Right atrium auricular region (tissue), 2 donors: Measurements from ENCODE around the gene DOCK1. TPM values are rescaled to one million over a fixed set of nuclear protein-coding genes. Genes with fewer than 3 reads are reported as not detected.
"Not testable (repeated sequence)": the region's sequence is repeated elsewhere in the genome, so short reads cannot be mapped to it uniquely, and the experiment has no call there.

Source experiments
- DNase-seq: peaks from one replicate; pipeline ENCODE4 v3.0.0-alpha.2; 2019; ENCODE audit warnings: low spot score
- H3K27ac ChIP-seq, 2 donors: fragments of 200-600 bp; sonication (generic); 1 replicate in 1 of 2; 2 replicates in 1 of 2; pipeline ENCODE4 v1.5.1; 2016 to 2019
- H3K27me3 ChIP-seq, 2 donors: fragments of 200-600 bp; sonication (generic); one replicate each; pipeline versions ENCODE4 v1.5.1 to v1.6.0; 2017 to 2019
- H3K36me3 ChIP-seq: fragments of 200-600 bp; sonication (generic); one replicate; pipeline ENCODE4 v1.5.1; 2016
- H3K4me1 ChIP-seq, 2 donors: fragments of 200-600 bp; sonication (generic); one replicate each; pipeline versions ENCODE4 v1.5.1 to v1.6.0; 2017 to 2019
- H3K4me3 ChIP-seq, 2 donors: fragments of 200-600 bp; sonication (generic); 1 replicate in 1 of 2; 2 replicates in 1 of 2; pipeline ENCODE4 v1.5.1; 2017 to 2019; ENCODE audit warnings: mild to moderate bottlenecking in 1 of 2, moderate library complexity in 1 of 2
- H3K9me3 ChIP-seq, 2 donors: fragments of 200-600 bp; sonication (generic); one replicate each; pipeline ENCODE4 v1.5.1; 2019
- CTCF ChIP-seq, 2 donors: fragments of 200-600 bp; sonication (generic); IDR thresholded peaks; one replicate each; pipeline ENCODE4 v1.5.1; 2019; ENCODE audit warnings: antibody characterized with exemption in 2 of 2
- total RNA-seq, 2 donors: library from RNA; depleted of rRNA; stranded (reverse); fragments of >200 nt; gene quantifications; one replicate each; pipeline ENCODE4 v1.1.0, GENCODE V29; 2016

The DOCK1 gene
- total RNA-seq, 2 donors from 2014 or later, result 13.0 to 16.8 TPM

GRCh38 chr10:126910196-126910595 lies 5.0 kb downstream of the DOCK1 start:
- Histone ChIP-seq H3K9me3 (no peaks in the 10 kb centered on the region), H3K27ac (no peak overlapping the region), H3K4me3 (no peak overlapping the region), H3K36me3 (no peaks in the 10 kb centered on the region), H3K27me3 (no peaks in the 10 kb centered on the region), H3K4me1 (peaks cover 0 to 30% of the 10 kb centered on the region in 2 donors)
- DNase-seq, result no peak
- no peak for TF ChIP-seq CTCF (IDR thresholded peaks at IDR 0.05)

- Histone ChIP-seq H3K4me1 (peaks cover 0 to 30% of the 10 kb centered on the region in 2 donors), H3K36me3 (no peaks in the 10 kb centered on the region), H3K27ac (no peak overlapping the region), H3K9me3 (no peaks in the 10 kb centered on the region), H3K27me3 (no peaks in the 10 kb centered on the region), H3K4me3 (no peak overlapping the region)
- DNase-seq, result no peak
- no peak for TF ChIP-seq CTCF (IDR thresholded peaks at IDR 0.05)
Measured at GRCh38 chr10:126910798-126911197, 5.6 kb downstream of the DOCK1 start.

GRCh38 chr10:126911301-126911700 lies 6.1 kb downstream of the DOCK1 start:
- no peaks in the 10 kb centered on the region for H3K36me3 ChIP-seq
- no peaks in the 10 kb centered on the region for H3K27me3 ChIP-seq
- no peak for TF ChIP-seq CTCF (IDR thresholded peaks at IDR 0.05)
- H3K27ac ChIP-seq, result no peak overlapping the region
- no peak overlapping the region for H3K4me3 ChIP-seq
- H3K9me3 ChIP-seq, result no peaks in the 10 kb centered on the region
- no peak for DNase-seq
- peaks cover 0 to 27% of the 10 kb centered on the region in 2 donors for H3K4me1 ChIP-seq

- Histone ChIP-seq H3K9me3 (no peaks in the 10 kb centered on the region), H3K27me3 (no peaks in the 10 kb centered on the region), H3K27ac (no peak overlapping the region), H3K36me3 (no peaks in the 10 kb centered on the region), H3K4me1 (peaks cover 0 to 23% of the 10 kb centered on the region in 2 donors), H3K4me3 (no peak overlapping the region)
- TF ChIP-seq CTCF (IDR thresholded peaks at IDR 0.05), result no peak
- DNase-seq, result no peak
Measured at GRCh38 chr10:126913316-126913715, 8.1 kb downstream of the DOCK1 start.

GRCh38 chr10:126914561-126914960 lies 9.3 kb downstream of the DOCK1 start:
- DNase-seq, result no peak

GRCh38 chr10:126916952-126917351 lies 11.7 kb downstream of the DOCK1 start:
- peaks cover 0 to 29% of the 10 kb centered on the region in 2 donors for H3K4me1 ChIP-seq
- H3K27ac ChIP-seq, H3K27me3 ChIP-seq, H3K36me3 ChIP-seq, H3K4me3 ChIP-seq, H3K9me3 ChIP-seq, DNase-seq: not testable (repeated sequence)

More at GRCh38 chr10:126914561-126914960, 9.3 kb downstream of the DOCK1 start:
- no peaks in the 10 kb centered on the region for H3K36me3 ChIP-seq
- peaks cover 0 to 26% of the 10 kb centered on the region in 2 donors for H3K4me1 ChIP-seq
- no peak for TF ChIP-seq CTCF (IDR thresholded peaks at IDR 0.05)
- H3K27me3 ChIP-seq, result no peaks in the 10 kb centered on the region
- H3K27ac ChIP-seq, result no peak overlapping the region
- H3K9me3 ChIP-seq, result no peaks in the 10 kb centered on the region
- H3K4me3 ChIP-seq, result no peak overlapping the region
